ENCODE measurements around the gene SLC4A7. TPM values are rescaled to one million over a fixed set of nuclear protein-coding genes. Genes with fewer than 3 reads are reported as not detected.
A peak's percentile ranks its signal among the peaks of the same experiment; 100 is the strongest.
"Not testable (repeated sequence)": the region's sequence is repeated elsewhere in the genome, so short reads cannot be mapped to it uniquely, and the experiment has no call there.

Gene SLC4A7
- total RNA-seq: 10 to 100 TPM; 15.7 to 20.6 (median 19.0) TPM
- polyA plus RNA-seq: 3.5 TPM
- long read RNA-seq, donor 1, partial matches to known transcripts: 10 of 17 reads
- long read RNA-seq, donor 1, other reads (novel, unspliced or antisense): 6 of 17 reads
- long read RNA-seq, donor 2, partial matches to known transcripts: 1 of 1 reads
- long read RNA-seq, donor 2, other reads (novel, unspliced or antisense): 0 of 1 reads
- long read RNA-seq, donor 3, partial matches to known transcripts: 15 of 21 reads
- long read RNA-seq, donor 3, other reads (novel, unspliced or antisense): 6 of 21 reads
- long read RNA-seq, donor 4, partial matches to known transcripts: 0 of 5 reads
- long read RNA-seq, donor 4, other reads (novel, unspliced or antisense): 2 of 5 reads

- DNase-seq (peak; percentile 97 to 99 (median 99)), ATAC-seq (peak; percentile 98 to 99)
- intact Hi-C loops (cut with DNase I): no loop called here
- Histone ChIP-seq H3K27ac (ENCODE audit: low read length) (peak within 1 kb of the TSS; percentile 99), H3K4me3 (ENCODE audit: low read length) (peak within 1 kb of the TSS; percentile 59), H3K4me1 (ENCODE audit: control insufficient read depth, insufficient read depth, low read length) (no peaks in the 10 kb centered on the region), H3K27me3 (ENCODE audit: control insufficient read depth, insufficient read depth) (no peaks in the 10 kb centered on the region), H3K9me3 (ENCODE audit: control insufficient read depth, low read length) (no peaks in the 10 kb centered on the region)
- under 1% methylated on average over 100 of the region's 100 CpGs for whole genome bisulfite sequencing
These were observed at the start of gene SLC4A7 for GRCh38 chr3:27484015-27484844. Gene SLC4A7, minus strand, starts transcription at chr3:27484384. Its CDS starts 258 bp downstream, at chr3:27484126.

GRCh38 chr3:27533261-27533607 is 49.0 kb upstream of the SLC4A7 start:
- intact Hi-C loops (cut with DNase I): no loop called here
- no peak for ATAC-seq
- 63% methylated on average over 4 of the region's 4 CpGs for WGBS
- no peak overlapping the region for H3K4me3 ChIP-seq (ENCODE audit: low read length)
- H3K27ac ChIP-seq (ENCODE audit: low read length): no peak overlapping the region
- no peaks in the 10 kb centered on the region for H3K9me3 ChIP-seq (ENCODE audit: control insufficient read depth, low read length)
- no peak for DNase-seq
- H3K27me3 ChIP-seq (ENCODE audit: control insufficient read depth, insufficient read depth): no peaks in the 10 kb centered on the region
- H3K4me1 ChIP-seq (ENCODE audit: control insufficient read depth, insufficient read depth, low read length): no peaks in the 10 kb centered on the region

GRCh38 chr3:27532426-27533260 is 48.5 kb upstream of the SLC4A7 start:
- H3K9me3 ChIP-seq (ENCODE audit: control insufficient read depth, low read length): no peaks in the 10 kb centered on the region
- H3K4me3 ChIP-seq (ENCODE audit: low read length): no peak overlapping the region
- H3K4me1 ChIP-seq (ENCODE audit: control insufficient read depth, insufficient read depth, low read length): no peaks in the 10 kb centered on the region
- DNase-seq: no peak
- WGBS: 91% methylated on average over 8 of the region's 8 CpGs
- H3K27ac ChIP-seq (ENCODE audit: low read length): no peak overlapping the region
- intact Hi-C loops (cut with DNase I): no loop called here
- no peak for ATAC-seq
- H3K27me3 ChIP-seq (ENCODE audit: control insufficient read depth, insufficient read depth): no peaks in the 10 kb centered on the region

GRCh38 chr3:27531193-27531751 is 47.1 kb upstream of the SLC4A7 start:
- 98% methylated on average over 8 of the region's 8 CpGs for WGBS
- H3K27ac ChIP-seq (ENCODE audit: low read length); H3K4me3 ChIP-seq (ENCODE audit: low read length); H3K4me1 ChIP-seq (ENCODE audit: control insufficient read depth, insufficient read depth, low read length); ATAC-seq; H3K9me3 ChIP-seq (ENCODE audit: control insufficient read depth, low read length); H3K27me3 ChIP-seq (ENCODE audit: control insufficient read depth, insufficient read depth); intact Hi-C loops (cut with DNase I); DNase-seq: not testable (repeated sequence)

- Histone ChIP-seq H3K27me3 (ENCODE audit: control insufficient read depth, insufficient read depth) (no peaks in the 10 kb centered on the region), H3K9me3 (ENCODE audit: control insufficient read depth, low read length) (no peaks in the 10 kb centered on the region), H3K27ac (ENCODE audit: low read length) (no peak overlapping the region), H3K4me3 (ENCODE audit: low read length) (no peak overlapping the region), H3K4me1 (ENCODE audit: control insufficient read depth, insufficient read depth, low read length) (no peaks in the 10 kb centered on the region)
- intact Hi-C loops (cut with DNase I): no loop called here
- ATAC-seq (no peak), DNase-seq (no peak)
These were observed 44.6 kb upstream of the SLC4A7 start for GRCh38 chr3:27528791-27529190.

GRCh38 chr3:27526614-27527315 is 42.6 kb upstream of the SLC4A7 start:
- Histone ChIP-seq H3K27ac (ENCODE audit: low read length) (no peak overlapping the region), H3K9me3 (ENCODE audit: control insufficient read depth, low read length) (no peaks in the 10 kb centered on the region), H3K27me3 (ENCODE audit: control insufficient read depth, insufficient read depth) (no peaks in the 10 kb centered on the region), H3K4me3 (ENCODE audit: low read length) (no peak overlapping the region), H3K4me1 (ENCODE audit: control insufficient read depth, insufficient read depth, low read length) (no peaks in the 10 kb centered on the region)
- ATAC-seq (no peak), DNase-seq (no peak)
- intact Hi-C loops (cut with DNase I): no loop called here
- WGBS: 94% methylated on average over 6 of the region's 6 CpGs

GRCh38 chr3:27521872-27522265 is 37.7 kb upstream of the SLC4A7 start:
- 76% methylated on average over 2 of the region's 2 CpGs for WGBS
- Histone ChIP-seq H3K4me3 (ENCODE audit: low read length) (no peak overlapping the region), H3K9me3 (ENCODE audit: control insufficient read depth, low read length) (no peaks in the 10 kb centered on the region), H3K27ac (ENCODE audit: low read length) (no peak overlapping the region), H3K27me3 (ENCODE audit: control insufficient read depth, insufficient read depth) (no peaks in the 10 kb centered on the region), H3K4me1 (ENCODE audit: control insufficient read depth, insufficient read depth, low read length) (no peaks in the 10 kb centered on the region)
- DNase-seq (no peak), ATAC-seq (no peak)
- intact Hi-C loops (cut with DNase I): no loop called here

- H3K27ac ChIP-seq (ENCODE audit: low read length): no peak overlapping the region
These were observed 37.1 kb upstream of the SLC4A7 start for GRCh38 chr3:27521179-27521871.

GRCh38 chr3:27511724-27512422 is 27.7 kb upstream of the SLC4A7 start:
- DNase-seq (no peak), ATAC-seq (no peak)
- Histone ChIP-seq H3K27me3 (ENCODE audit: control insufficient read depth, insufficient read depth) (no peaks in the 10 kb centered on the region), H3K4me3 (ENCODE audit: low read length) (no peak overlapping the region), H3K9me3 (ENCODE audit: control insufficient read depth, low read length) (no peaks in the 10 kb centered on the region), H3K27ac (ENCODE audit: low read length) (no peak overlapping the region), H3K4me1 (ENCODE audit: control insufficient read depth, insufficient read depth, low read length) (no peaks in the 10 kb centered on the region)
- 59% methylated on average over 5 of the region's 5 CpGs for WGBS
- intact Hi-C loops (cut with DNase I): no loop called here

More at GRCh38 chr3:27521179-27521871, 37.1 kb upstream of the SLC4A7 start:
- ATAC-seq: peak; percentile 85 to 91
- Histone ChIP-seq H3K4me3 (ENCODE audit: low read length) (no peak overlapping the region), H3K9me3 (ENCODE audit: control insufficient read depth, low read length) (no peaks in the 10 kb centered on the region), H3K4me1 (ENCODE audit: control insufficient read depth, insufficient read depth, low read length) (no peaks in the 10 kb centered on the region), H3K27me3 (ENCODE audit: control insufficient read depth, insufficient read depth) (no peaks in the 10 kb centered on the region)
- intact Hi-C loops (cut with DNase I): no loop called here
- DNase-seq: peak in 2 of 3 donors; percentile 36 to 56
- WGBS: 51% methylated on average over 5 of the region's 5 CpGs

Measured in right cardiac atrium (tissue), 5 donors.